ENCODE measurements around the gene CDH13.

- TF ChIP-seq CTCF (conservative IDR thresholded peaks at IDR 0.05 in 1 of 2, IDR thresholded peaks at IDR 0.05 in 1 of 2; ENCODE audit: low read depth in 1 of 2, low read length in 2 of 2) (peak in 1 of 2 donors; percentile 8), EZH2 (IDR thresholded peaks at IDR 0.05; ENCODE audit: low read length, missing control alignments) (no peak)
Observed at GRCh38 chr16:83400234-83400633, 773.5 kb downstream of the CDH13 start.

All from fibroblast of lung (primary cell).